SH-SY5Y (cell line): ENCODE data around the gene RBKS.

Experiments
- GATA2 ChIP-seq: IDR thresholded peaks from 2 replicates; pipeline ENCODE4 v1.6.1; 2011; ENCODE audit warnings: mild to moderate bottlenecking, low read depth, low read length
- GATA3 ChIP-seq: IDR thresholded peaks from 2 replicates; pipeline ENCODE4 v1.6.1; 2011; ENCODE audit warnings: low read depth, mild to moderate bottlenecking, low read length, moderate library complexity

GRCh38 chr2:27843992-27844391 is 46.2 kb downstream of the RBKS start:
- no peak for TF ChIP-seq GATA3
- no peak for TF ChIP-seq GATA2
